Activated naive CD8-positive, alpha-beta T cell treated with anti-CD3 and anti-CD28 coated beads for 36 hours (primary cell): Measurements from ENCODE around the gene MLLT1. TPM values are rescaled to one million over a fixed set of nuclear protein-coding genes. Genes with fewer than 3 reads are reported as not detected.
"Not testable (repeated sequence)": the region's sequence is repeated elsewhere in the genome, so short reads cannot be mapped to it uniquely, and the experiment has no call there.

Experiments used
- DNase-seq: peaks from one replicate; pipeline ENCODE4 v3.0.0; 2021
- H3K27ac Mint-ChIP-seq: one replicate; pipeline ENCODE4 v1.8.0; 2022; ENCODE audit warnings: mild to moderate bottlenecking, moderate library complexity, mixed read lengths
- H3K27me3 Mint-ChIP-seq: one replicate; pipeline ENCODE4 v1.8.0; 2022; ENCODE audit warnings: mild to moderate bottlenecking, mixed read lengths
- H3K36me3 Mint-ChIP-seq: one replicate; pipeline ENCODE4 v1.8.0; 2021; ENCODE audit warnings: mild to moderate bottlenecking, mixed read lengths
- H3K4me1 Mint-ChIP-seq: one replicate; pipeline ENCODE4 v1.8.0; 2021; ENCODE audit warnings: mixed read lengths
- H3K4me3 Mint-ChIP-seq: one replicate; pipeline ENCODE4 v1.8.0; 2022; ENCODE audit warnings: mild to moderate bottlenecking, moderate library complexity, mixed read lengths
- H3K9me3 Mint-ChIP-seq: one replicate; pipeline ENCODE4 v1.8.0; 2022; ENCODE audit warnings: mixed read lengths
- total RNA-seq, 2 experiments: library from RNA; stranded (reverse); gene quantifications; one replicate each; pipeline ENCODE4 v1.2.3, GENCODE V29; 2021

Gene MLLT1
- total RNA-seq: 10 to 100 TPM; 55.2 to 56.8 TPM

- H3K27me3 Mint-ChIP-seq: no peaks in the 10 kb centered on the region
- peaks cover 2% of the 10 kb centered on the region for H3K9me3 Mint-ChIP-seq
Observed at GRCh38 chr19:6279931-6280591, at the start of gene MLLT1. Gene MLLT1 (minus strand): TSS chr19:6279975. CDS start chr19:6279784, 191 bp downstream.

GRCh38 chr19:6326815-6327214 lies 47.0 kb upstream of the MLLT1 start:
- Mint-ChIP-seq H3K36me3 (peaks cover 2% of the 10 kb centered on the region), H3K9me3 (peaks cover 4% of the 10 kb centered on the region), H3K4me1 (no peaks in the 10 kb centered on the region), H3K27me3 (no peaks in the 10 kb centered on the region), H3K4me3 (no peak overlapping the region), H3K27ac (no peak overlapping the region)
- no peak for DNase-seq

More at GRCh38 chr19:6279931-6280591, at the start of gene MLLT1:
- Mint-ChIP-seq H3K36me3 (peaks cover 17% of the 10 kb centered on the region), H3K27ac (peak within 1 kb of the TSS; percentile 94), H3K4me1 (peaks cover 31% of the 10 kb centered on the region), H3K4me3 (peak within 1 kb of the TSS; percentile 99)
- peak; percentile 99 for DNase-seq

- peaks cover 2% of the 10 kb centered on the region for H3K36me3 Mint-ChIP-seq
- H3K4me1 Mint-ChIP-seq: no peaks in the 10 kb centered on the region
- H3K4me3 Mint-ChIP-seq: no peak overlapping the region
- no peaks in the 10 kb centered on the region for H3K27me3 Mint-ChIP-seq
- H3K9me3 Mint-ChIP-seq: peaks cover 4% of the 10 kb centered on the region
- no peak for DNase-seq
- H3K27ac Mint-ChIP-seq: no peak overlapping the region
Observed at GRCh38 chr19:6325614-6326013, 45.8 kb upstream of the MLLT1 start.

GRCh38 chr19:6324757-6325156 lies 45.0 kb upstream of the MLLT1 start:
- H3K27ac Mint-ChIP-seq: no peak overlapping the region
- no peak for DNase-seq
- H3K27me3 Mint-ChIP-seq: no peaks in the 10 kb centered on the region
- no peaks in the 10 kb centered on the region for H3K4me1 Mint-ChIP-seq
- H3K4me3 Mint-ChIP-seq: no peak overlapping the region
- H3K9me3 Mint-ChIP-seq: peaks cover 4% of the 10 kb centered on the region
- peaks cover 2% of the 10 kb centered on the region for H3K36me3 Mint-ChIP-seq

GRCh38 chr19:6322284-6322683 lies 42.5 kb upstream of the MLLT1 start:
- Mint-ChIP-seq H3K4me3 (no peak overlapping the region), H3K36me3 (peaks cover 2% of the 10 kb centered on the region), H3K27ac (no peak overlapping the region), H3K9me3 (peaks cover 4% of the 10 kb centered on the region), H3K27me3 (no peaks in the 10 kb centered on the region), H3K4me1 (no peaks in the 10 kb centered on the region)
- DNase-seq: no peak

GRCh38 chr19:6319376-6319775 lies 39.6 kb upstream of the MLLT1 start:
- H3K9me3 Mint-ChIP-seq: peaks cover 4% of the 10 kb centered on the region
- no peak overlapping the region for H3K27ac Mint-ChIP-seq
- no peak for DNase-seq
- H3K4me1 Mint-ChIP-seq: no peaks in the 10 kb centered on the region
- no peaks in the 10 kb centered on the region for H3K27me3 Mint-ChIP-seq
- H3K36me3 Mint-ChIP-seq: peaks cover 2% of the 10 kb centered on the region
- no peak overlapping the region for H3K4me3 Mint-ChIP-seq

- H3K4me3 Mint-ChIP-seq: no peak overlapping the region
- H3K27me3 Mint-ChIP-seq: no peaks in the 10 kb centered on the region
- DNase-seq: no peak
- H3K27ac Mint-ChIP-seq: no peak overlapping the region
- no peaks in the 10 kb centered on the region for H3K4me1 Mint-ChIP-seq
- peaks cover 4% of the 10 kb centered on the region for H3K9me3 Mint-ChIP-seq
- peaks cover 2% of the 10 kb centered on the region for H3K36me3 Mint-ChIP-seq
Observed at GRCh38 chr19:6318772-6319171, 39.0 kb upstream of the MLLT1 start.

- H3K4me3 Mint-ChIP-seq, H3K27ac Mint-ChIP-seq, H3K36me3 Mint-ChIP-seq, DNase-seq, H3K9me3 Mint-ChIP-seq, H3K4me1 Mint-ChIP-seq, H3K27me3 Mint-ChIP-seq: not testable (repeated sequence)
Observed at GRCh38 chr19:6315646-6316045, 35.9 kb upstream of the MLLT1 start.

GRCh38 chr19:6313398-6313969 lies 33.7 kb upstream of the MLLT1 start:
- Mint-ChIP-seq H3K27me3 (no peaks in the 10 kb centered on the region), H3K4me3 (no peak overlapping the region), H3K27ac (no peak overlapping the region), H3K36me3 (no peaks in the 10 kb centered on the region), H3K9me3 (no peaks in the 10 kb centered on the region), H3K4me1 (no peaks in the 10 kb centered on the region)
- no peak for DNase-seq

- no peak for DNase-seq
- no peaks in the 10 kb centered on the region for H3K27me3 Mint-ChIP-seq
- H3K27ac Mint-ChIP-seq: no peak overlapping the region
- H3K36me3 Mint-ChIP-seq: no peaks in the 10 kb centered on the region
- H3K4me3 Mint-ChIP-seq: no peak overlapping the region
- no peaks in the 10 kb centered on the region for H3K9me3 Mint-ChIP-seq
- no peaks in the 10 kb centered on the region for H3K4me1 Mint-ChIP-seq
Observed at GRCh38 chr19:6312018-6312417, 32.2 kb upstream of the MLLT1 start.

- Mint-ChIP-seq H3K27ac (no peak overlapping the region), H3K27me3 (no peaks in the 10 kb centered on the region), H3K4me3 (no peak overlapping the region), H3K4me1 (no peaks in the 10 kb centered on the region), H3K36me3 (peaks cover 2% of the 10 kb centered on the region), H3K9me3 (peaks cover 4% of the 10 kb centered on the region)
- no peak for DNase-seq
Observed at GRCh38 chr19:6298413-6298812, 18.6 kb upstream of the MLLT1 start.

GRCh38 chr19:6297202-6297601 lies 17.4 kb upstream of the MLLT1 start:
- H3K36me3 Mint-ChIP-seq: peaks cover 6% of the 10 kb centered on the region

GRCh38 chr19:6292006-6292405 lies 12.2 kb upstream of the MLLT1 start:
- Mint-ChIP-seq H3K9me3 (peaks cover 34% of the 10 kb centered on the region), H3K4me1 (no peaks in the 10 kb centered on the region), H3K4me3 (no peak overlapping the region), H3K36me3 (peaks cover 15% of the 10 kb centered on the region), H3K27ac (no peak overlapping the region), H3K27me3 (no peaks in the 10 kb centered on the region)
- DNase-seq: no peak

More at GRCh38 chr19:6297202-6297601, 17.4 kb upstream of the MLLT1 start:
- no peaks in the 10 kb centered on the region for H3K4me1 Mint-ChIP-seq
- no peak overlapping the region for H3K4me3 Mint-ChIP-seq
- peaks cover 10% of the 10 kb centered on the region for H3K9me3 Mint-ChIP-seq
- no peak overlapping the region for H3K27ac Mint-ChIP-seq
- no peak for DNase-seq
- H3K27me3 Mint-ChIP-seq: no peaks in the 10 kb centered on the region

- Mint-ChIP-seq H3K27me3 (no peaks in the 10 kb centered on the region), H3K4me1 (no peaks in the 10 kb centered on the region), H3K4me3 (no peak overlapping the region), H3K36me3 (peaks cover 13% of the 10 kb centered on the region), H3K9me3 (peaks cover 29% of the 10 kb centered on the region), H3K27ac (no peak overlapping the region)
- DNase-seq: no peak
Observed at GRCh38 chr19:6288737-6289136, 9.0 kb upstream of the MLLT1 start.

GRCh38 chr19:6287269-6287885 lies 7.6 kb upstream of the MLLT1 start:
- Mint-ChIP-seq H3K9me3 (peaks cover 25% of the 10 kb centered on the region), H3K27me3 (no peaks in the 10 kb centered on the region), H3K4me1 (no peaks in the 10 kb centered on the region), H3K4me3 (no peak overlapping the region), H3K27ac (no peak overlapping the region), H3K36me3 (peaks cover 9% of the 10 kb centered on the region)
- no peak for DNase-seq

GRCh38 chr19:6286676-6287075 lies 6.9 kb upstream of the MLLT1 start:
- Mint-ChIP-seq H3K27ac (no peak overlapping the region), H3K4me1 (no peaks in the 10 kb centered on the region), H3K4me3 (no peak overlapping the region), H3K9me3 (peaks cover 18% of the 10 kb centered on the region), H3K27me3 (no peaks in the 10 kb centered on the region), H3K36me3 (peaks cover 6% of the 10 kb centered on the region)
- DNase-seq: no peak
